Hematopoietic multipotent progenitor cell treated with erythropoietin and hydrocortisone succinate and interleukin-3 and kit ligand, for 15 days (in vitro differentiated cells): ENCODE measurements around the gene ATRX.
A peak's percentile ranks its signal among the peaks of the same experiment; 100 is the strongest.
"Not testable (repeated sequence)": the region's sequence is repeated elsewhere in the genome, so short reads cannot be mapped to it uniquely, and the experiment has no call there.

Experiments used
- DNase-seq: peaks from one replicate; pipeline ENCODE4 v3.0.0-alpha.2; 2015; ENCODE audit warnings: low spot score

Gene ATRX, protein sequence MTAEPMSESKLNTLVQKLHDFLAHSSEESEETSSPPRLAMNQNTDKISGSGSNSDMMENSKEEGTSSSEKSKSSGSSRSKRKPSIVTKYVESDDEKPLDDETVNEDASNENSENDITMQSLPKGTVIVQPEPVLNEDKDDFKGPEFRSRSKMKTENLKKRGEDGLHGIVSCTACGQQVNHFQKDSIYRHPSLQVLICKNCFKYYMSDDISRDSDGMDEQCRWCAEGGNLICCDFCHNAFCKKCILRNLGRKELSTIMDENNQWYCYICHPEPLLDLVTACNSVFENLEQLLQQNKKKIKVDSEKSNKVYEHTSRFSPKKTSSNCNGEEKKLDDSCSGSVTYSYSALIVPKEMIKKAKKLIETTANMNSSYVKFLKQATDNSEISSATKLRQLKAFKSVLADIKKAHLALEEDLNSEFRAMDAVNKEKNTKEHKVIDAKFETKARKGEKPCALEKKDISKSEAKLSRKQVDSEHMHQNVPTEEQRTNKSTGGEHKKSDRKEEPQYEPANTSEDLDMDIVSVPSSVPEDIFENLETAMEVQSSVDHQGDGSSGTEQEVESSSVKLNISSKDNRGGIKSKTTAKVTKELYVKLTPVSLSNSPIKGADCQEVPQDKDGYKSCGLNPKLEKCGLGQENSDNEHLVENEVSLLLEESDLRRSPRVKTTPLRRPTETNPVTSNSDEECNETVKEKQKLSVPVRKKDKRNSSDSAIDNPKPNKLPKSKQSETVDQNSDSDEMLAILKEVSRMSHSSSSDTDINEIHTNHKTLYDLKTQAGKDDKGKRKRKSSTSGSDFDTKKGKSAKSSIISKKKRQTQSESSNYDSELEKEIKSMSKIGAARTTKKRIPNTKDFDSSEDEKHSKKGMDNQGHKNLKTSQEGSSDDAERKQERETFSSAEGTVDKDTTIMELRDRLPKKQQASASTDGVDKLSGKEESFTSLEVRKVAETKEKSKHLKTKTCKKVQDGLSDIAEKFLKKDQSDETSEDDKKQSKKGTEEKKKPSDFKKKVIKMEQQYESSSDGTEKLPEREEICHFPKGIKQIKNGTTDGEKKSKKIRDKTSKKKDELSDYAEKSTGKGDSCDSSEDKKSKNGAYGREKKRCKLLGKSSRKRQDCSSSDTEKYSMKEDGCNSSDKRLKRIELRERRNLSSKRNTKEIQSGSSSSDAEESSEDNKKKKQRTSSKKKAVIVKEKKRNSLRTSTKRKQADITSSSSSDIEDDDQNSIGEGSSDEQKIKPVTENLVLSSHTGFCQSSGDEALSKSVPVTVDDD (N-terminal part only)

DNA sequence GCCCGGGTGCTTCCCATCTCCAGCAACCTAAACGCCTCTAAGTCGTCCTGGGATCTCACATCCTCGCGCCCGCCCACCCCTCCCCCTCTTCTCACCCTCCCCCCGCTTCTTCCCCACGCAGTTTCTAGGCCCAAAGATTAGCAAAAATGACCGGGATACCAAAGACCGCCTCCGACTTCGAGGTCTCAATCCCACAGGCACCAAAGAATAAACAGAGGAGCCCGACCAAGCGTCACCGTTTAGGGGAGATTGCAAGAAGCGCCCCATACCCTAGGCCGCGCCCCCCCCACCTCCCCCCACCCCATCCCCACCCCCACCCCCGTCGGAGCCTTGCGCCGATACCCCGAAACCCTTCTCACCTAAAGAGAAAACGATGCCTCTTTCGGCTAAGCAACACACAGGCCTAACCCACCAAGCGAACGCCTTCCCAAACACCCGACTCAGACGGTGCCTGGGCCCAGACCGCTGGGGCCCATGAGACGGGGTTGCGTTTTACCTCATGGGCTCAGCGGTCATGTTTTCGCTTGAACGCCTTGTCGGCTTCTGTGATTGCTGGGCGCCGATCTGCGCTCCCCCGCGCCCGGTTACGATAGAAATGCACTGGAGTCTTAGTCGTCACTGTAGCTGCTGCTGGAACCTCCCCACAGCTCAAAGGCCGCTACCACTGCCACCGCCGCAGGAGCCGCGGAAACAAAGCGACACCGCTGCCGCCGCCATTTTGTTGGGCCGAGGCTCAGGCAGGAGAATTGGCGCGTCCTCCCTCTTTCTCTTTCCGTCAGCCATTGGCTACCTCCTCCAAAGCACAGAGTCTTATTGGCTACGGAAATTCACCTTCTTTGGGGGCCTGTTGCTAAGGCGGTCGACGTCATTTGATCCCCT, at the start of gene ATRX:
Gene ATRX (minus strand): TSS at position 731 of the 879 bp plus-strand sequence. CDS start 215 bp downstream, at position 516.
- DNase-seq = peak; percentile 80

DNA sequence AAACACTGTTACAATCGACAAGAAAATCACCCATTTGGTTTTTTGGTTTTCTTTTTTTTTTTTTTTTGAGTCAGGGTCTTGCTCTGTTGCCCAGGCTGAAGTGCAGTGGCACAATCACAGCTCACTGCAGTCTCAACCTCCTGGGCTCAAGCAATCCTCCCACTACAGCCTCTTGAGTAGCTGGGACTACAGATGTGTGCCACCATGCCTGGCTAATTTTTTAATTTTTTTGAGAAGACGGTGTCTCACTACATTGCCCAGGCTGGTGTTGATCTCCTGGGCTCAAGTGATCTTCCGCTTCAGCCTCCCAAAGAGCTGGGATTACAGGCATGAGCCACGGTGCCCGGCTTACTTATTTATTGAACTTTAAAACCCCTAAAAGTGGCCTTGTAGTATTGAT, 45.5 kb upstream of the ATRX start:
- not testable (repeated sequence) for DNase-seq

DNA sequence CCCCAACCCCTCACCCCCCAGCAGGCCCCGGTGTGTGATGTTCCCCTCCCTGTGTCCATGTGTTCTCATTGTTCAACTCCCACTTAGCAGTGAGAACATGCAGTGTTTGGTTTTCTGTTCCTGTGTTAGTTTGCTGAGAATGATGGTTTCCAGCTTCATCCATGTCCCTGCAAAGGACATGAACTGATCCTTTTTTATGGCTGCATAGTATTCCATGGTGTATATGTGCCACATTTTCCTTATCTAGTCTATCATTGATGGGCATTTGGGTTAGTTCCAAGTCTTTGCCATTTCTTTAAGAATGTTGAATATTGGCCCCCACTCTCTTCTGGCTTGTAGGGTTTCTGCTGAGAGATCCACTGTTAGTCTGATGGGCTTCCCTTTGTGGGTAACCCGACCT, 36.0 kb upstream of the ATRX start:
- not testable (repeated sequence) for DNase-seq

DNA sequence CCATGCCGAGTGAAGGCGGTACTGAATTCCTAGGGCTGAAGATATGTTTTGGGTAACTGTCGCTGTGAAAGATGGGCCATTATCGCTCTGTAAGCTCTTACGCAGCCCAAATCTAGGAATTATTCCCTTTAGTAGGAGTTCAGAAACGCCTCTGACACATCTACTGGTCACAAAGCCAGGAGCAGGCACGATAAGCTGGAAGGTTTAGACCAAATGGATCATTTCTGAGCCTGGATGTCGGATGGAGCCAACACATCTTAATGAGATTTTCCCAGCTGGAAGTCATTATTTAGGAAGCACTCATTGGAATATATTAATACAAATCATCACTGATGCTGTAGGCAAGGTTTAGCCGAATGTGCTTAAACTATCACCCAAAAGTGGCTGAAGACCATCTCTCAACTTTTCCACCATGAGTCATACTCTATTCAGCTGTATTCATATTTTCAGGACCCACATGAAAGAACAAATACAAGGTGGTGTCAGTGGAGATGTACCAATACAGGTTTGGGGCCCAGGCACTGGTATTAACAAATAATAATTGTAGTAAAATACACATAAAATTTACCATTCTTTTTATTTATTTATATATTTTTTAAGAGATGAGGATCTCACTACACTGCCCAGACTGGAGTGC, 34.2 kb upstream of the ATRX start:
- no peak for DNase-seq

DNA sequence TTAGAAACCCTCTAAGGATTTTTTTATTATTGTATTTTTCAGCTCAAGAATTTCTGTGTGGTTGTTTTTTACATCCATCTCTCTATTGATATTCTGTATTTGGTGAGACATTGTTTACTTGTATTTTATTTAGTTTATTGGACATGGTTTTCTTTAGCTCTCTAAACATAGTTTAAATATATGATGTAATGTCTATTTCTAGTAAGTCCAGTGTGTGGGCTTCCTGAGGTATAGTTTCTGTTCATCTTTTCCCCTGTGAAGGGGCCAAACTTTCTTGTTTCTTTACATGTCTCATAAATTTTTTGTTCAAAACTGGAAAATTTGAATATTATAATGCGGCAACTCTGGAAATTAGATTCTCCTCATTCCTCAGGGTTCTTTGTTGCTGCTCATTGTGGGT, 28.2 kb upstream of the ATRX start:
- DNase-seq = no peak

DNA sequence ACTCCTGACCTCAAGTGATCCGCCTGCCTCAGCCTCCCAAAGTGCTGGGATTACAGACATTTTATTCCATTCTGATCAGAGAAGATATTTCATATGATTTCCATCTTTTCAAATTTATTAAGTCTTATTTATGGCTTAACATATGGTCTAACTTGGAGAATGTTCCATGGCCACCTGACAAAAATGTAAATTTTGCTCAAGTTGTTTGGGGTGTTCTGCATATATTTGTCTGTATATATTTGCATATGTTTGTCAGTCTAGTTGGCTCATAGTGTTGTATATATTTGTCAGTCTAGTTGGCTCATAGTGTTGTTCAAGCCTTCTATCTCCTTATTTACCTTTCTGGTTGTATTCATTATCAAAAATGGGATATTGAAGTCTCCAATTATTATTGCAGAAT, 16.2 kb upstream of the ATRX start:
- no peak for DNase-seq

DNA sequence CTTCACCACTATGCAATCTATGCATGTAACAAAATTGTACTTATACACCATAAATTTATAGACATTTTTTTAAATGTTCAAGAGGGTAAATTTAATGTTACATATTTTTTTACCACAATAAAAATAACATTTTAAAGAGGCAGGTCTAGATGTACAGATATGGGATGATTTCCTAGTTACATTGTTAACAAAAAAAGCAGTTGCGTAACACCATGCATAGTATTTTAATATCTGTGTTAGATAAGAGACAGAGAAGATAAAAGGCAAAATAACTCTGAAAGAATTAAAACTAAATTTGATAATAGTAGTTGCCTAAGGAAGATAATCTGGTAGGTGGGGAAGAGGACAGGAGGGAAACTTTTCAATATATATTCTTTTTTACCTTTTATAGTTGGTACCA, 9.1 kb upstream of the ATRX start:
- DNase-seq = no peak

DNA sequence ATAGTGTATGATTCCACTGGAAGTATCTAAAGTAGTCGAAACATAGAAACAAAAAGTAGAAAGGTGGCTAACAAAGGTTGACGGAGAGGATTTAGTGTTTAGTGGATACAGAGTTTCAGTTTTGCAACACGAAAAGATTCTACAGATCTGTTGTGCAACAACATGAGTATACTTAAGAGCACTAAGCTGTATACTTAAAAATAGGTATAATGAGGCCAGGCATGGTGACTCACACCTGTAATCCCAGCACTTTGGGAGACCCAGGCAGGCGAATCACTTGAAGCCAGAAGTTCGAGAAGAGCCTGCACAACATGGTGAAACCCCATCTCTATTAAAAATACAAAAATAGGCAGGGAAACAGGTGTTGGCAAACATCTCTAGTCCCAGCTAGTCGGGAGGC, 7.9 kb upstream of the ATRX start:
- no peak for DNase-seq

DNA sequence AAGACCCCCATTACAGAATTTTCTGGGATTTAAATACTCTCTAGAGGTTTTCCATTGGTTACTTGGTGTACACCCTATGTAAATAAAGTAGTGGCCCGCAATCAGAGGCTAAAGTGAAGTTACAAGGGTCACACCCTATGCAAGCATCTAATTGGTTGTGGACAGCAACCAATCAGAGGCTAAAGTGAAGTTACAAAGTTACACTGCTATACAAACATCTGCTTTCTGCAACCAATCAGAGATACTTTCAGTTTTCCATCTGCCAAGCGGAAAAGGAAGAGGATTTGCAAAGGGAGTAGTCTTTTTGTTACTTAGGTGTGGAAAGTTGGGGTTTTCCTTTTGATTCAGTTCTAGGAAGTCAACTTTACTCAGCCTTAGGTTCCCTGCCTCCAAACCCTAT, 2.0 kb upstream of the ATRX start:
- peak; percentile 66 for DNase-seq

DNA sequence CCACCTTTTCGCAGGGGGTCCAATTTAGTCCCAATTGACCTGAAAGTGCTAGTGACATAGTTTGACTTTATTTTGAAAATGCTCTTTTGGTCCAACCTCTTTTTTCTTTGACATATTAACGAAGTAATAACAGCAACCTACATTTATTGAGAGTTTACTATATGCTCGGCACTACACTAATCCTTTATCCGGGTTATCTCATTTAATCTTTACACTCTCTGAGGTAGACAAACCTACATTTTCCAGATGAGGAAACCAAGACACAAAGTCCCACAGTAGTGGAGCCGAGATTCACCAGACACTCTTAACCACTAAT, 307 bp upstream of the ATRX start:
- DNase-seq = no peak

DNA sequence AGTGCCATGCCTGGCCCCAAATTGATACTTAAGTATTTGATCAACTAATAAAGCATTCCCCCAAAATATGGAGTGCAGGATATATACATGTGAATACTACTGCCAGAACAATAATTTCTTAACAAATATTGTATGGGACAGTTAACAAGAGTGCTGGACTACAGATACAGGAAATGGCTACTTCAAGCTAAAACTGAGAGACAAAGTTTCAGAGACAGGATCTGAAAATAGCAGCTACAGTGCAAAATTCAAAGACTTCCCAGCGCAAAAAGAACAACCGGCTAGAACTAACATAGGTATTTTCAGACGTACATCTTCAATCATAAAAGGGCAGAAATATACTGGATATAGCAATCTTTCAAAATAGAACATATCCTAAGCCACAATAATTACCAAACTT, 6.3 kb downstream of the ATRX start:
- DNase-seq = no peak

DNA sequence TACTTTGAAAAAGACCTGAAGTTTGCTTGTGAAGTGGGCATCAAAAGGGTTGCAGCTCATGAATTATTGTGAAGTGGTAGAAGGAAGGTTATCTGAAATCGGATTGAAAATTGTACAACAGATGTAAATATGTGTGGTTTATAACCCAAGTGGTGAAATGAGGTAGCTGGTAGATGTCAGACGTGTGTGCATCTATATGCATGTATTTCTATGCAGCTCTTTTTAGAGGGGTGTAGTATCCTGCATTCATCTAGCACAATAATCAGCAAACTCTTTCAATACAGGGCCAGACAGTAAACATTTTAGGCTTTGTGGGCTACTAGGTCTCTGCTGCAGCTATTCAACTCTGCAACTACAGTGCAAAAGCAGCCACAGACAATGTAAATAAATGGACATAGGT, 9.4 kb downstream of the ATRX start:
- DNase-seq = no peak

DNA sequence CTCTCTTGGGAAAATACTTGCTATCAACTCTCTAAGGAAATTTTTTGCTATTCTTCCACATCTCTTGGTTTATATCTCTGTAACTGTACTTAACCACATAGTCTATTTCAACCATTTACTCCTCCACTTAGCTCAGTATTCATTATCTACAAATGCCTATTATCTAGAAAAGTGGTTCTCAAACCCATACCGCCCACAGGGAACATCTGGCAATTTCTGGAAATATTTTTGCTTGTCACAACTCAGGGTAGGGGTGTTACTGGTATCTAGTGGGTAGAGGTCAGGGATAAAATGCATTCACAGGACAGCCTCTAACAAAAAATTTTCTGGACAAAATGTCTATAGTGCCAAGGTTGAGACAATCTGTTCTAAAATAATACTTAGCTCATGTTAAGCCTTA, 14.4 kb downstream of the ATRX start:
- no peak for DNase-seq

DNA sequence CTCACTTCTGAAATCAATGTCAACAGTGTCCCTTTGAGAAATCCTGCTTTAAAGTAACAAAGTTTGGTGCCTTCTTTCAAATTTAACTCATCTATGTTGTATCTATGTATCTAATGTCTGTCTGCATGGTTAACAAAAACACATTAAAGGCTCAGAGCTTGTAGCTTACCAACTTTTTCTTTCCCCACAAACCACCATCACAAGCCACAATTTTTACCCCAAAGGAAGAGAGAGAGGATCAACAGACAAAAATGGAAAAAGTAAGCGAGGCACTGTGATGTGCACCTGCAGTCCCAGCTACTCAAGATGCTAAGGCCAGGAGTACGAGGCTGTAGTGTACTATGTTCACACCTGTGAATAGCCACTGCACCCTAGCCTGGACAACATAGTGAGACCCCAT, 17.2 kb downstream of the ATRX start:
- no peak for DNase-seq

DNA sequence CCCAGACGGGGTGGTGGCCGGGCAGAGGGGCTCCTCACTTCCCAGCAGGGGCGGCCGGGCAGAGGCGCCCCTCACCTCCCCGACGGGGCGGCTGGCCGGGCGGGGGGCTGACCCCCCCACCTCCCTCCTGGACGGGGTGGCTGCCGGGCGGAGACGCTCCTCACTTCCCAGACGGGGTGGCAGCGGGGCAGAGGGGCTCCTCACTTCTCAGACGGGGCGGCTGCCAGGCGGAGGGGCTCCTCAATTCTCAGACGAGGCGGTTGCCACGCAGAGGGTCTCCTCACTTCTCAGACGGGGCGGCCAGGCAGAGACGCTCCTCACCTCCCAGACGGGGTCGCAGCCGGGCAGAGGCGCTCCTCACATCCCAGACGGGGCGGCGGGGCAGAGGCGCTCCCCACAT, 19.8 kb downstream of the ATRX start:
- not testable (repeated sequence) for DNase-seq

DNA sequence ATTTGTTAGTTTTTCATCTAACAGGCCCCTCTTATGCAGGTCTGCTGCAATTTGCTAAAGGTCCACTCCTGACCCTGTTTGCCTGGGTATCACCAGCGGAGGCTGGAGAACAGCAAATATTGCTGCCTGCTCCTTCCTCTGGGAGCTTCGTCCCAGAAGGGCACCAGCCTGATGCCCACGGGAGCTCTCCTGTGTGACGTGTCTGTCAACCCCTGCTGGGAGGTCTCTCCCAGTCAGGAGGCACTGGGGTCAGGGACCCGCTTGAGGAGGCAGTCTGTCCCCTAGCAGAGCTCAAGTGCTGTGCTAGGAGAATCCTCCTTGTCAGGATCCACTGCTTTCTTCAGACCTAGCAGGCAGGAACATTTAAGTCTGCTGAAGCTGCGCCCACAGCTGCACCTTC, 30.5 kb downstream of the ATRX start:
- no peak for DNase-seq

DNA sequence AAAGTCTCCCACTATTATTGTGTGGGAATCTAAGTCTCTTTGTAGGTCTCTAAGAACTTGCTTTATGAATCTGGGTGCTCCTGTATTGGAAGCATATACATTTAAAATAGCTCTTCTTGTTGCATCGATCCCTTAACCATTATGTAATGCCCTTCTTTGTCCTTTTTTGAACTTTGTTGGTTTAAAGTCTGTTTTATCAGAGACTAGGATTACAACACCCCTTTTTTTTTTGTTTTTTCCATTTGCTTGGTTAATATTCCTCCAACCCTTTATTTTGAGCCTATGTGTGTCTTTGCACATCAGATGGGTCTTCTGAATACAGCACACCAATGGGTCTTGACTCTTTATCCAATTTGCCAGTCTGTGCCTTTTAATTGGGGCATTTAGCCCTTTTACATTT, 32.1 kb downstream of the ATRX start:
- not testable (repeated sequence) for DNase-seq

DNA sequence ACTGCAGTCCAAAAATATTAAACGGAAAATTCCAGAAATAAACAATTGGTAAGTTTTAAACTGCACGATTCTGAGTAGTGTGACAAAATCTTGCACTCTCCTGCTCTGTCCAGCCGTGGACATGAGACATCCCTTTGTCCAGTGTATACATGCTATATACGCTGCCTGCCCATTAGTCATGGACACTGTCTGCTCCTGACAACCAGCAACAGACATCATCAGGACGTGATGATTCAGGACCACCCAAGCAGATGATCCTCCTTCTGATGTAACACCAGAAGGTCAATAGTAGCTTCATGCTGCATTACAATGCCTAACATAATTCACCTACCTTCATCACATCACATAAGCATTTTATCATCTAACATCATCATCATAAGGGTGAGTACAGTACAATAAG, 36.3 kb downstream of the ATRX start:
- DNase-seq = no peak

DNA sequence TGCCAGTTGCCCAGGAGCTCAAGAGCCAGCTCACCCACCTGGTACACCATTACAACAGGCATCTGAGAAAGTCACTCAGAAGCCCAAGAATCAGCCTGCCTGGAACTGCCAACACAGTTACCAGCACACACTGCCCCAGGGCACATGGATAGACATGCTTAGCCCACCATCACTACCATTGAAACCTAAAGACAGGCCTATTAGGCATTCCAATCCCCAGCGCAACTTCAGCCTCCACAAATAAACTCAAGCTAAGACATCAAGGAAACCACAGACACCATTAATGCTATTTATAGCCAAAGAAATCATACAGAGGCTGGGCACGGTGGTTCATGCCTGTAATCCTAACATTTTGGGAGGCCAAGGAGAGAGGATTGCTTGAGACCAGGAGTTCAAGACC, 42.3 kb downstream of the ATRX start:
- no peak for DNase-seq

DNA sequence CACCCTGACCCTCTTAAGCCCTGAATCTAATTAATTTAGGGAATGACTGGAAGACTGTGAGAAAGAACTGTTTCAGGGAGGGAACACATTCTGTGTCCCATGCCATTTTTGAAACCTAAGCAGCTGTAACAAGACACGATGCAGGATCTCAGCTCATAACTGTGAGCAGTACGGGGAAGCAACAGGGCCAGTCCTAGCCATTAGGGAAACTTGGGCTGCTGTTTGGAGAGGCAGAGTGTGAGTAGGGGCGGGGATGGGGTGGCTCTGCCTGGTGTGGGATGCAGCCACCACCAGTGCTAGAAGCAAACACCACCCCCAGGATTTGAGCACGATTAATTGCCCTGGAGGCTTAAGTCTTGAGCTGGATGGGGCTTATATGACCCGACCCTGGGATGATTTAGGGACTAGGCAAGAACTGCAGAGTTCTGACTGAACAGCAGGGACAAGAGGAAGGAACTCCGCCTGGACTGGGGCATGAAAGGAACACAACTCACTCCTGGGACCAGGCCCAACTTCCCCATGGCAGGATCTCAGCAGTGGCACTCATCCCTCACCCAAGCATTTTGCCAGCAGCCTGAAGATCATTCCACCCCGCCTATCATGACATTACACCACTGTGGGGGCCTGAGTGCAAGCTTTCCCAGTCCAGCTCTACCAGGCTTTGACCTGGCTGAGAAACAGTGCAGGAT, 43.1 kb downstream of the ATRX start:
- DNase-seq = no peak
